Measurements from ENCODE around the gene ELMOD3.

DNA sequence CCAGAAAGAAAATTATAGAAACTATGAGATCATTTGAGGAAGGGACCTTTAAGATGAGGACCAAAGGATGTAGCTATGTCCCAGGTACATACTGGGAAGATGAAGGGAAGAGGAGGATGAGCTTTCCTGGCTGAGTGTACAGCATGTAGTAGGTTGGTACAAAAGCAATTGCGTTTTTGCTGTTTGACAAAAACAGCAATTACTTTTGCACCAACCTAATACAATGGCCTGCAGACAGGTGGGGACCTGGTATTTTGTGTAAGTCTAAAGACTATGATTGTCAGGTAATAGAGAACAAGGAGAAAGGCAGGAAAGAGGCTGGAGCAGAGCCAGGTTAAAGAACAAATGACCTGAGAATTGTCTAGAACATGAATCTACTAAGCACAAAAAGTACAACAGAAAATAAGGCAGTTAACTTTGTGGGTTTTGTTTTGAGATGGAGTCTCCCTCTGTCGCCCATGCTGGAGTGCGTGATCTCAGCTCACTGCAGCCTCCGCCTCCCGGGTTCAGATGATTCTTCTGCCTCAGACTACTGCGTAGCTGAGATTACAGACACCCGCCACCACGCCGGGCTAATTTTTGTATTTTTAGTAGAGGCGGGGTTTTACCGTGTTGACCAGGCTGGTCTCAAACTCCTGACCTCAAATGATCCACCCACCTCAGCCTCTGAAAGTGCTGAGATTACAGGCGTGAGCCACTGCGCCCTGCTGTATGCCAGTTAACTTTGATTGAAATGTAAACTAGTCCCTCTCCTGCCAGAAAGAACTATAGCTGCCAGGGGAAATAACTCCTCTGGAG is 23.5 kb upstream of the ELMOD3 start:
- TF ChIP-seq, protein P1, sequence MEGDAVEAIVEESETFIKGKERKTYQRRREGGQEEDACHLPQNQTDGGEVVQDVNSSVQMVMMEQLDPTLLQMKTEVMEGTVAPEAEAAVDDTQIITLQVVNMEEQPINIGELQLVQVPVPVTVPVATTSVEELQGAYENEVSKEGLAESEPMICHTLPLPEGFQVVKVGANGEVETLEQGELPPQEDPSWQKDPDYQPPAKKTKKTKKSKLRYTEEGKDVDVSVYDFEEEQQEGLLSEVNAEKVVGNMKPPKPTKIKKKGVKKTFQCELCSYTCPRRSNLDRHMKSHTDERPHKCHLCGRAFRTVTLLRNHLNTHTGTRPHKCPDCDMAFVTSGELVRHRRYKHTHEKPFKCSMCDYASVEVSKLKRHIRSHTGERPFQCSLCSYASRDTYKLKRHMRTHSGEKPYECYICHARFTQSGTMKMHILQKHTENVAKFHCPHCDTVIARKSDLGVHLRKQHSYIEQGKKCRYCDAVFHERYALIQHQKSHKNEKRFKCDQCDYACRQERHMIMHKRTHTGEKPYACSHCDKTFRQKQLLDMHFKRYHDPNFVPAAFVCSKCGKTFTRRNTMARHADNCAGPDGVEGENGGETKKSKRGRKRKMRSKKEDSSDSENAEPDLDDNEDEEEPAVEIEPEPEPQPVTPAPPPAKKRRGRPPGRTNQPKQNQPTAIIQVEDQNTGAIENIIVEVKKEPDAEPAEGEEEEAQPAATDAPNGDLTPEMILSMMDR (conservative IDR thresholded peaks at IDR 0.05), result no peak
- TF ChIP-seq EZH2 (IDR thresholded peaks at IDR 0.05; ENCODE audit: low read depth), result no peak
